Activated CD4-positive, alpha-beta memory T cell treated with anti-CD3 and anti-CD28 coated beads for 36 hours (primary cell): ENCODE data around the gene EFHD2. TPM values are rescaled to one million over a fixed set of nuclear protein-coding genes. Genes with fewer than 3 reads are reported as not detected.

ENCODE experiments used
- CTCF ChIA-PET: fragments of 350-600 bp; sonication (Branson Sonifier 250); formaldehyde crosslinking; loops from one replicate; lab custom pipeline; 2021; ENCODE audit warnings: antibody characterized with exemption, inconsistent platforms; lab: Charles Lee
- POLR2A ChIA-PET: fragments of 350-600 bp; sonication (Branson Sonifier 250); formaldehyde crosslinking; loops from one replicate; lab custom pipeline; 2021; ENCODE audit warnings: antibody characterized with exemption; lab: Charles Lee
- DNase-seq: peaks from one replicate; pipeline ENCODE4 v3.0.0-alpha.2; 2020
- H3K27ac Mint-ChIP-seq: one replicate; pipeline ENCODE4 v1.8.0; 2021; ENCODE audit warnings: mixed read lengths
- H3K27me3 Mint-ChIP-seq: one replicate; pipeline ENCODE4 v1.8.0; 2021; ENCODE audit warnings: mixed read lengths
- H3K36me3 Mint-ChIP-seq: one replicate; pipeline ENCODE4 v1.8.0; 2021; ENCODE audit warnings: mixed read lengths
- H3K4me1 Mint-ChIP-seq: one replicate; pipeline ENCODE4 v1.8.0; 2021; ENCODE audit warnings: low read depth, mixed read lengths
- H3K4me3 Mint-ChIP-seq: one replicate; pipeline ENCODE4 v1.8.0; 2021; ENCODE audit warnings: mild to moderate bottlenecking, mixed read lengths
- H3K9me3 Mint-ChIP-seq: one replicate; pipeline ENCODE4 v1.8.0; 2021; ENCODE audit warnings: mixed read lengths
- intact Hi-C: fragments of 100-400 bp; cut with micrococcal nuclease; formaldehyde crosslinking; loops from one replicate; pipeline ENCODE4 v1.15.1; 2023
- total RNA-seq, 2 experiments: library from RNA; stranded (reverse); gene quantifications; one replicate each; pipeline ENCODE4 v1.2.3, GENCODE V29; 2021

EFHD2 gene
- total RNA-seq, 2 experiments from 2014 or later: 60.4 to 61.3 TPM

GRCh38 chr1:15407580-15407979, 2.1 kb upstream of the EFHD2 start:
- Mint-ChIP-seq H3K4me3 (no peak overlapping the region), H3K36me3 (peaks cover 3% of the 10 kb centered on the region), H3K27ac (no peak overlapping the region), H3K9me3 (no peaks in the 10 kb centered on the region), H3K4me1 (peaks cover 17% of the 10 kb centered on the region), H3K27me3 (no peaks in the 10 kb centered on the region)
- DNase-seq: no peak
- intact Hi-C loops: loop anchor here (5.0 kb wide), 1 partner anchor 160 kb away; the partner anchor contains the start of gene FHAD1
- ChIA-PET POLR2A (no interaction called here), CTCF (interaction anchor here (0.8 to 2.9 kb wide), 4 partner anchors 24 to 92 kb away, joined by 3 to 12 read pairs (median 4); no protein-coding TSS in a partner anchor)

- H3K9me3 Mint-ChIP-seq: no peaks in the 10 kb centered on the region
- no peak overlapping the region for H3K27ac Mint-ChIP-seq
- CTCF ChIA-PET: interaction anchor here (2.9 kb wide), 1 partner anchor 85 kb away, joined by 12 read pairs; no protein-coding TSS in a partner anchor
- peaks cover 29% of the 10 kb centered on the region for H3K4me1 Mint-ChIP-seq
- DNase-seq: no peak
- POLR2A ChIA-PET: no interaction called here
- H3K4me3 Mint-ChIP-seq: peak overlapping the region; percentile 56
- intact Hi-C loops: loop anchor here (2.0 to 5.0 kb wide), 3 partner anchors 56 to 162 kb away; partner anchors contain the start of genes CASP9 and FHAD1
- no peaks in the 10 kb centered on the region for H3K27me3 Mint-ChIP-seq
- H3K36me3 Mint-ChIP-seq: peaks cover 4% of the 10 kb centered on the region
Measured at GRCh38 chr1:15408890-15409387, 749 bp upstream of the EFHD2 start.

- H3K27me3 Mint-ChIP-seq: no peaks in the 10 kb centered on the region
- CTCF ChIA-PET: interaction anchor here (2.9 kb wide), 1 partner anchor 87 kb away, joined by 12 read pairs; no protein-coding TSS in a partner anchor
Measured at GRCh38 chr1:15410223-15410883, 665 bp downstream of the EFHD2 start.

GRCh38 chr1:15410884-15411245, 1.2 kb downstream of the EFHD2 start:
- H3K4me1 Mint-ChIP-seq: peaks cover 47% of the 10 kb centered on the region
- peak overlapping the region; percentile 92 for H3K4me3 Mint-ChIP-seq
- CTCF ChIA-PET: no interaction called here
- no peaks in the 10 kb centered on the region for H3K9me3 Mint-ChIP-seq
- intact Hi-C loops: no loop called here
- DNase-seq: peak; percentile 23
- no peaks in the 10 kb centered on the region for H3K27me3 Mint-ChIP-seq
- POLR2A ChIA-PET: no interaction called here
- peak overlapping the region; percentile 81 for H3K27ac Mint-ChIP-seq
- H3K36me3 Mint-ChIP-seq: peaks cover 11% of the 10 kb centered on the region

More at GRCh38 chr1:15410223-15410883, 665 bp downstream of the EFHD2 start:
- peak; percentile 16 for DNase-seq
- Mint-ChIP-seq H3K27ac (peak overlapping the region; percentile 81), H3K36me3 (peaks cover 11% of the 10 kb centered on the region), H3K4me1 (peaks cover 42% of the 10 kb centered on the region), H3K9me3 (no peaks in the 10 kb centered on the region), H3K4me3 (peak overlapping the region; percentile 92)
- POLR2A ChIA-PET: no interaction called here
- intact Hi-C loops: no loop called here

GRCh38 chr1:15411593-15412137, 2.0 kb downstream of the EFHD2 start:
- H3K4me1 Mint-ChIP-seq: peaks cover 55% of the 10 kb centered on the region
- POLR2A ChIA-PET: interaction anchor here (1.1 to 1.4 kb wide), 2 partner anchors 20 to 22 kb away, joined by 3 to 4 read pairs; no protein-coding TSS in a partner anchor
- no peaks in the 10 kb centered on the region for H3K9me3 Mint-ChIP-seq
- H3K27ac Mint-ChIP-seq: peak overlapping the region; percentile 64
- intact Hi-C loops: no loop called here
- peaks cover 11% of the 10 kb centered on the region for H3K36me3 Mint-ChIP-seq
- DNase-seq: peak; percentile 64
- CTCF ChIA-PET: interaction anchor here (1.0 to 2.0 kb wide), 4 partner anchors 20 to 421 kb away, joined by 3 to 14 read pairs (median 9); no protein-coding TSS in a partner anchor
- no peaks in the 10 kb centered on the region for H3K27me3 Mint-ChIP-seq
- peak overlapping the region; percentile 92 for H3K4me3 Mint-ChIP-seq

GRCh38 chr1:15412175-15412800, 2.6 kb downstream of the EFHD2 start:
- H3K4me3 Mint-ChIP-seq: peak overlapping the region; percentile 92
- DNase-seq: peak; percentile 78
- CTCF ChIA-PET: interaction anchor here (1.0 to 2.0 kb wide), 4 partner anchors 19 to 421 kb away, joined by 3 to 14 read pairs (median 9); no protein-coding TSS in a partner anchor

GRCh38 chr1:15412843-15413242, 3.2 kb downstream of the EFHD2 start:
- DNase-seq: no peak
- no peaks in the 10 kb centered on the region for H3K9me3 Mint-ChIP-seq
- POLR2A ChIA-PET: interaction anchor here (1.1 kb wide), 1 partner anchor 21 kb away, joined by 4 read pairs; no protein-coding TSS in a partner anchor
- H3K27ac Mint-ChIP-seq: no peak overlapping the region
- CTCF ChIA-PET: interaction anchor here (1.2 to 2.0 kb wide), 3 partner anchors 18 to 90 kb away, joined by 6 to 14 read pairs (median 12); no protein-coding TSS in a partner anchor
- no peaks in the 10 kb centered on the region for H3K27me3 Mint-ChIP-seq
- peaks cover 11% of the 10 kb centered on the region for H3K36me3 Mint-ChIP-seq
- no peak overlapping the region for H3K4me3 Mint-ChIP-seq
- peaks cover 67% of the 10 kb centered on the region for H3K4me1 Mint-ChIP-seq
- intact Hi-C loops: no loop called here

More at GRCh38 chr1:15412175-15412800, 2.6 kb downstream of the EFHD2 start:
- Mint-ChIP-seq H3K27ac (peak overlapping the region; percentile 64), H3K36me3 (peaks cover 11% of the 10 kb centered on the region), H3K9me3 (no peaks in the 10 kb centered on the region), H3K27me3 (no peaks in the 10 kb centered on the region), H3K4me1 (peaks cover 61% of the 10 kb centered on the region)
- intact Hi-C loops: no loop called here
- POLR2A ChIA-PET: interaction anchor here (1.1 to 1.4 kb wide), 2 partner anchors 20 to 21 kb away, joined by 3 to 4 read pairs; no protein-coding TSS in a partner anchor

- H3K27me3 Mint-ChIP-seq: no peaks in the 10 kb centered on the region
- H3K9me3 Mint-ChIP-seq: no peaks in the 10 kb centered on the region
- POLR2A ChIA-PET: interaction anchor here (0.9 kb wide), 1 partner anchor 54 kb away, joined by 4 read pairs; no protein-coding TSS in a partner anchor
- peaks cover 11% of the 10 kb centered on the region for H3K36me3 Mint-ChIP-seq
- CTCF ChIA-PET: interaction anchor here (0.8 to 1.0 kb wide), 2 partner anchors 90 to 92 kb away, joined by 3 read pairs; no protein-coding TSS in a partner anchor
- DNase-seq: no peak
- H3K27ac Mint-ChIP-seq: no peak overlapping the region
- no peak overlapping the region for H3K4me3 Mint-ChIP-seq
- peaks cover 72% of the 10 kb centered on the region for H3K4me1 Mint-ChIP-seq
- intact Hi-C loops: no loop called here
Measured at GRCh38 chr1:15413563-15414444, 4.1 kb downstream of the EFHD2 start.

GRCh38 chr1:15414445-15414983, 4.8 kb downstream of the EFHD2 start:
- H3K9me3 Mint-ChIP-seq: no peaks in the 10 kb centered on the region
- DNase-seq: no peak
- ChIA-PET POLR2A (interaction anchor here (0.9 kb wide), 1 partner anchor 54 kb away, joined by 4 read pairs; no protein-coding TSS in a partner anchor), CTCF (interaction anchor here (0.8 to 1.0 kb wide), 2 partner anchors 91 to 92 kb away, joined by 3 read pairs; no protein-coding TSS in a partner anchor)
- no peak overlapping the region for H3K4me3 Mint-ChIP-seq
- peaks cover 69% of the 10 kb centered on the region for H3K4me1 Mint-ChIP-seq
- intact Hi-C loops: no loop called here
- H3K36me3 Mint-ChIP-seq: peaks cover 11% of the 10 kb centered on the region
- peak overlapping the region; percentile 16 for H3K27ac Mint-ChIP-seq
- H3K27me3 Mint-ChIP-seq: no peaks in the 10 kb centered on the region

- Mint-ChIP-seq H3K4me3 (peak overlapping the region; percentile 35), H3K27me3 (no peaks in the 10 kb centered on the region), H3K27ac (peak overlapping the region; percentile 79), H3K9me3 (no peaks in the 10 kb centered on the region), H3K36me3 (peaks cover 13% of the 10 kb centered on the region), H3K4me1 (peaks cover 60% of the 10 kb centered on the region)
- DNase-seq: peak; percentile 73
- ChIA-PET CTCF (interaction anchor here (3.4 kb wide), 1 partner anchor 93 kb away, joined by 16 read pairs; no protein-coding TSS in a partner anchor), POLR2A (interaction anchor here (0.6 to 0.9 kb wide), 3 partner anchors 18 to 127 kb away, joined by 3 to 7 read pairs (median 3); no protein-coding TSS in a partner anchor)
- intact Hi-C loops: loop anchor here (2.0 to 5.0 kb wide), 4 partner anchors 75 to 200 kb away; partner anchors contain the start of genes CASP9 and DDI2
Measured at GRCh38 chr1:15417059-15417934, 7.6 kb downstream of the EFHD2 start.
